Measurements from ENCODE around the gene SKI. TPM values are rescaled to one million over a fixed set of nuclear protein-coding genes. Genes with fewer than 3 reads are reported as not detected.
"Not testable (repeated sequence)": the region's sequence is repeated elsewhere in the genome, so short reads cannot be mapped to it uniquely, and the experiment has no call there.

The SKI gene
- total RNA-seq, 2 donors from 2014 or later, result 135 to 138 TPM

GRCh38 chr1:2324553-2325366, 96.6 kb downstream of the SKI start:
- H3K36me3 ChIP-seq, result no peaks in the 10 kb centered on the region
- no peak for TF ChIP-seq CTCF (IDR thresholded peaks at IDR 0.05)
- peaks cover 24 to 41% of the 10 kb centered on the region in 2 donors for H3K4me1 ChIP-seq (ENCODE audit: control insufficient read depth in 1 of 2, low read depth in 2 of 2)

GRCh38 chr1:2326524-2326923, 98.4 kb downstream of the SKI start:
- Histone ChIP-seq H3K4me1 (ENCODE audit: control insufficient read depth in 1 of 2, low read depth in 2 of 2) (peaks cover 20 to 43% of the 10 kb centered on the region in 2 donors), H3K27ac (no peak overlapping the region), H3K36me3 (no peaks in the 10 kb centered on the region), H3K4me3 (no peak overlapping the region), H3K9me3 (no peaks in the 10 kb centered on the region), H3K27me3 (replicated peaks; ENCODE audit: insufficient read depth) (no peaks in the 10 kb centered on the region)
- TF ChIP-seq CTCF (IDR thresholded peaks at IDR 0.05), result no peak
- DNase-seq (ENCODE audit: low spot score), result no peak
- ATAC-seq (ENCODE audit: insufficient number of reproducible peaks, low FRiP score, low read depth), result no peak

More at GRCh38 chr1:2324553-2325366, 96.6 kb downstream of the SKI start:
- H3K27me3 ChIP-seq (replicated peaks; ENCODE audit: insufficient read depth), result no peaks in the 10 kb centered on the region
- ATAC-seq (ENCODE audit: insufficient number of reproducible peaks, low FRiP score, low read depth), result no peak
- no peak overlapping the region for H3K27ac ChIP-seq
- no peaks in the 10 kb centered on the region for H3K9me3 ChIP-seq
- H3K4me3 ChIP-seq, result no peak overlapping the region
- DNase-seq (ENCODE audit: low spot score), result no peak

GRCh38 chr1:2327162-2327561, 99.0 kb downstream of the SKI start:
- DNase-seq (ENCODE audit: low spot score); H3K4me3 ChIP-seq; H3K27ac ChIP-seq; H3K36me3 ChIP-seq; H3K9me3 ChIP-seq; ATAC-seq (ENCODE audit: insufficient number of reproducible peaks, low FRiP score, low read depth); H3K27me3 ChIP-seq (replicated peaks; ENCODE audit: insufficient read depth): not testable (repeated sequence)
- H3K4me1 ChIP-seq (ENCODE audit: control insufficient read depth in 1 of 2, low read depth in 2 of 2), result peaks cover 16 to 37% of the 10 kb centered on the region in 2 donors

GRCh38 chr1:2327841-2328240, 99.7 kb downstream of the SKI start:
- DNase-seq (ENCODE audit: low spot score), result no peak
- Histone ChIP-seq H3K4me1 (ENCODE audit: control insufficient read depth in 1 of 2, low read depth in 2 of 2) (peaks cover 13 to 31% of the 10 kb centered on the region in 2 donors), H3K36me3 (no peaks in the 10 kb centered on the region), H3K27ac (no peak overlapping the region), H3K9me3 (no peaks in the 10 kb centered on the region), H3K4me3 (no peak overlapping the region), H3K27me3 (replicated peaks; ENCODE audit: insufficient read depth) (no peaks in the 10 kb centered on the region)
- TF ChIP-seq CTCF (IDR thresholded peaks at IDR 0.05), result no peak
- no peak for ATAC-seq (ENCODE audit: insufficient number of reproducible peaks, low FRiP score, low read depth)

GRCh38 chr1:2328676-2329455, 100.7 kb downstream of the SKI start:
- no peak overlapping the region for H3K4me3 ChIP-seq
- H3K36me3 ChIP-seq, result no peaks in the 10 kb centered on the region
- peaks cover 6 to 20% of the 10 kb centered on the region in 2 donors for H3K4me1 ChIP-seq (ENCODE audit: control insufficient read depth in 1 of 2, low read depth in 2 of 2)
- no peak for TF ChIP-seq CTCF (IDR thresholded peaks at IDR 0.05)
- ATAC-seq (ENCODE audit: insufficient number of reproducible peaks, low FRiP score, low read depth) (no peak), DNase-seq (ENCODE audit: low spot score) (no peak)
- H3K27me3 ChIP-seq (replicated peaks; ENCODE audit: insufficient read depth), result no peaks in the 10 kb centered on the region
- no peak overlapping the region for H3K27ac ChIP-seq
- no peaks in the 10 kb centered on the region for H3K9me3 ChIP-seq

Measured in thoracic aorta (tissue), 2 donors.